WI38 (cell line): ENCODE data around the gene SLC6A6.
"Not testable (repeated sequence)": the region's sequence is repeated elsewhere in the genome, so short reads cannot be mapped to it uniquely, and the experiment has no call there.

Experiments
- H3K4me3 ChIP-seq: 2 replicates; pipeline ENCODE4 v1.5.1; 2011; ENCODE audit warnings: low read depth, mild to moderate bottlenecking, control low read depth, low read length
- CTCF ChIP-seq: IDR thresholded peaks from 2 replicates; pipeline ENCODE4 v1.5.1; 2012; ENCODE audit warnings: low read depth, mild to moderate bottlenecking, control low read depth, low read length

Gene SLC6A6

GRCh38 chr3:14407203-14407602 is 4.8 kb downstream of the SLC6A6 start:
- no peak for TF ChIP-seq CTCF
- no peak overlapping the region for H3K4me3 ChIP-seq

- not testable (repeated sequence) for H3K4me3 ChIP-seq
These were observed 7.3 kb downstream of the SLC6A6 start for GRCh38 chr3:14409779-14410063.

GRCh38 chr3:14410106-14410502 is 7.7 kb downstream of the SLC6A6 start:
- TF ChIP-seq CTCF, result no peak

GRCh38 chr3:14410503-14411165 is 8.2 kb downstream of the SLC6A6 start:
- H3K4me3 ChIP-seq, result no peak overlapping the region

More at GRCh38 chr3:14410106-14410502, 7.7 kb downstream of the SLC6A6 start:
- no peak overlapping the region for H3K4me3 ChIP-seq

GRCh38 chr3:14411166-14411526 is 8.7 kb downstream of the SLC6A6 start:
- H3K4me3 ChIP-seq, result no peak overlapping the region
- no peak for TF ChIP-seq CTCF

More at GRCh38 chr3:14410503-14411165, 8.2 kb downstream of the SLC6A6 start:
- TF ChIP-seq CTCF, result no peak

- H3K4me3 ChIP-seq, result no peak overlapping the region
- no peak for TF ChIP-seq CTCF
These were observed 9.6 kb downstream of the SLC6A6 start for GRCh38 chr3:14411988-14412387.

- TF ChIP-seq CTCF, result no peak
- no peak overlapping the region for H3K4me3 ChIP-seq
These were observed 10.5 kb downstream of the SLC6A6 start for GRCh38 chr3:14412831-14413380.
